Endothelial cell of umbilical vein (primary cell): ENCODE measurements around the gene ZNF628. TPM values are rescaled to one million over a fixed set of nuclear protein-coding genes. Genes with fewer than 3 reads are reported as not detected.

Experiments used
- BruUV-seq: library from RNA; stranded (reverse); fragments of 400-500 nt; replicated peaks from 2 replicates; lab custom pipeline; 2021; lab: Mats Ljungman, UMichigan
- CTCF ChIA-PET: fragments of 300-600, 350-600 bp; sonication (Branson Sonifier 250); formaldehyde crosslinking; loops from one replicate; lab custom pipeline; 2021; ENCODE audit warnings: antibody characterized with exemption, inconsistent platforms; lab: Charles Lee
- POLR2A ChIA-PET: fragments of 300-600, 350-600 bp; sonication (Branson Sonifier 250); formaldehyde crosslinking; loops from one replicate; lab custom pipeline; 2021; ENCODE audit warnings: antibody characterized with exemption, inconsistent platforms; lab: Charles Lee
- DNase-seq: peaks from one replicate; pipeline ENCODE4 v3.0.0-alpha.2; 2011; ENCODE audit warnings: low read depth, low spot score
- FAIRE-seq: peaks from 2 replicates; lab custom pipeline; 2011; peaks lifted over from hg19 to GRCh38; lab: Jason Lieb, UNC
- H2AFZ ChIP-seq: 2 replicates; pipeline ENCODE4 v1.6.0; 2012; ENCODE audit warnings: low read depth, low read length, control low read depth, inconsistent platforms
- H3K27ac ChIP-seq: 2 replicates; pipeline ENCODE4 v1.5.1; 2011; ENCODE audit warnings: low read depth, mild to moderate bottlenecking, control low read depth, low read length, moderate library complexity; ENCODE audit not compliant: insufficient read depth
- H3K27me3 ChIP-seq, 2 experiments: 2 replicates each; pipeline versions ENCODE4 v1.6.0 to v1.6.1; 2011; ENCODE audit warnings: low read length in 2 of 2, mixed read lengths in 1 of 2; ENCODE audit not compliant: control insufficient read depth in 2 of 2, insufficient read depth in 2 of 2
- H3K36me3 ChIP-seq, 2 experiments: 2 replicates in 1 of 2; 3 replicates in 1 of 2; pipeline ENCODE4 v1.5.1; 2011; ENCODE audit warnings: low read length in 2 of 2, mild to moderate bottlenecking in 1 of 2, moderate library complexity in 1 of 2; ENCODE audit not compliant: control insufficient read depth in 2 of 2, insufficient read depth in 2 of 2; ENCODE audit errors: extremely low read depth in 1 of 2
- H3K4me1 ChIP-seq: 3 replicates; pipeline ENCODE4 v1.5.1; 2011; ENCODE audit warnings: mild to moderate bottlenecking, low read length; ENCODE audit not compliant: control insufficient read depth, insufficient read depth; ENCODE audit errors: extremely low read depth
- H3K4me2 ChIP-seq: 2 replicates; pipeline ENCODE4 v1.6.1; 2011; ENCODE audit warnings: low read length, control low read depth, mixed read lengths; ENCODE audit not compliant: insufficient read depth
- H3K4me3 ChIP-seq, 3 experiments: fragments of 200-600 bp in 1 of 3; sonication (generic), shearing (Covaris generic) in 1 of 3; replicated peaks in 1 of 3; 2 replicates each; pipeline ENCODE4 v1.5.1; 2011 to 2016; ENCODE audit warnings: control low read depth in 3 of 3, low read length in 3 of 3, mild to moderate bottlenecking in 2 of 3, inconsistent platforms in 1 of 3, low read depth in 1 of 3, moderate library complexity in 1 of 3; ENCODE audit not compliant: insufficient read depth in 1 of 3
- H3K79me2 ChIP-seq: 2 replicates; pipeline ENCODE4 v1.6.0; 2012; ENCODE audit warnings: low read length, inconsistent platforms; ENCODE audit not compliant: control insufficient read depth, insufficient read depth
- H3K9ac ChIP-seq: replicated peaks from 2 replicates; pipeline ENCODE3; 2011; ENCODE audit warnings: low read length, control low read depth; ENCODE audit not compliant: insufficient read depth; ENCODE audit errors: extremely low read depth
- H3K9me1 ChIP-seq: replicated peaks from 3 replicates; pipeline ENCODE4 v1.6.0; 2011; ENCODE audit warnings: mild to moderate bottlenecking, low read length; ENCODE audit not compliant: control insufficient read depth, insufficient read depth; ENCODE audit errors: extremely low read depth
- H3K9me3 ChIP-seq: replicated peaks from 2 replicates; pipeline ENCODE4 v1.5.1; 2012; ENCODE audit warnings: low read length, inconsistent platforms; ENCODE audit not compliant: control insufficient read depth, insufficient read depth
- H4K20me1 ChIP-seq: replicated peaks from 2 replicates; pipeline ENCODE3; 2011; ENCODE audit warnings: mild to moderate bottlenecking, low read length; ENCODE audit not compliant: control insufficient read depth, insufficient read depth; ENCODE audit errors: extremely low read depth
- CTCF ChIP-seq, 2 donors: IDR thresholded peaks; 1 replicate in 1 of 2; 2 replicates in 1 of 2; pipeline ENCODE4 v1.5.1; 2011; ENCODE audit warnings: low read length in 2 of 2, mild to moderate bottlenecking in 2 of 2, moderate library complexity in 2 of 2, control low read depth in 1 of 2, inconsistent platforms in 1 of 2, low read depth in 1 of 2; ENCODE audit not compliant: insufficient read depth in 1 of 2; ENCODE audit errors: extremely low read depth in 1 of 2
- EZH2 ChIP-seq: IDR thresholded peaks from 2 replicates; pipeline ENCODE4 v1.6.1; 2012; ENCODE audit warnings: borderline replicate concordance, low read depth, mild to moderate bottlenecking, moderate library complexity, low read length, inconsistent platforms; ENCODE audit not compliant: severe bottlenecking
- FOS ChIP-seq: IDR thresholded peaks from 2 replicates; pipeline ENCODE4 v1.6.1; 2011; ENCODE audit warnings: mild to moderate bottlenecking, low read length, moderate library complexity, borderline replicate concordance; ENCODE audit not compliant: insufficient read depth
- GATA2 ChIP-seq: IDR thresholded peaks from 2 replicates; pipeline ENCODE4 v1.7.0; 2011; ENCODE audit warnings: low read depth, mild to moderate bottlenecking, moderate library complexity, mixed read lengths, low read length; ENCODE audit not compliant: insufficient read length, insufficient read depth
- JUN ChIP-seq: IDR thresholded peaks from 2 replicates; pipeline ENCODE4 v1.6.1; 2011; ENCODE audit warnings: borderline replicate concordance, low read depth; ENCODE audit not compliant: insufficient read length, insufficient read depth
- MAX ChIP-seq: IDR thresholded peaks from 2 replicates; pipeline ENCODE4 v1.6.1; 2011; ENCODE audit not compliant: insufficient read depth, insufficient read length
- MYC ChIP-seq: IDR thresholded peaks from one replicate; pipeline ENCODE4 v1.6.1; 2011; ENCODE audit warnings: mild to moderate bottlenecking, low read depth, low read length
- POLR2A ChIP-seq: IDR thresholded peaks from 2 replicates; pipeline ENCODE4 v1.6.1; 2012; ENCODE audit warnings: low read depth, mild to moderate bottlenecking, control low read depth, low read length
- POLR2AphosphoS5 ChIP-seq: IDR thresholded peaks from 2 replicates; pipeline ENCODE4 v1.6.1; 2012; ENCODE audit warnings: low read depth, mild to moderate bottlenecking, control low read depth, low read length, moderate library complexity; ENCODE audit not compliant: insufficient read depth
- dilution Hi-C: fragments of 300-500 bp; cut with MboI; formaldehyde crosslinking; loops from one replicate; pipeline ENCODE4 v1.15.0; 2019; ENCODE audit warnings: low sequenced_read_pairs; ENCODE audit not compliant: extremely low pct_ligation_motif_present
- intact Hi-C: fragments of 100-400 bp; cut with micrococcal nuclease; formaldehyde crosslinking; loops from one replicate; pipeline ENCODE4 v1.10.0; 2022
- polyA plus RNA-seq, 4 experiments: library from polyadenylated mRNA; depleted of rRNA in 3 of 4; stranded (reverse) in 3 of 4; unstranded in 1 of 4; fragments of >200 nt; gene quantifications; 2 replicates each; pipeline versions ENCODE4 v1.2.1 to v1.2.3, GENCODE V29; 2011 to 2012; ENCODE audit warnings: missing spikeins in 1 of 4
- total RNA-seq: library from RNA; stranded (reverse); gene quantifications from 2 replicates; pipeline ENCODE4 v1.2.3, GENCODE V29; 2021

Gene ZNF628
- total and polyA plus RNA-seq, 2 donors (not counting 3 experiments of a cell fraction or from before 2014, with no cell fraction given), result 2.0 to 10.4 TPM

GRCh38 chr19:55490478-55491432, 14.3 kb downstream of the ZNF628 start:
- no peak for FAIRE-seq
- no TSS peak for BruUV-seq
- ChIA-PET POLR2A (interaction anchor here (0.6 kb wide), 1 partner anchor 11 kb away, joined by 7 read pairs; no protein-coding TSS in a partner anchor), CTCF (interaction anchor here (0.6 to 6.1 kb wide), 5 partner anchors 13 to 344 kb away, joined by 3 to 91 read pairs (median 9); no protein-coding TSS in a partner anchor)
- Histone ChIP-seq H3K79me2 (no peaks in the 10 kb centered on the region), H3K9me3 (no peaks in the 10 kb centered on the region), H3K4me2 (no peak overlapping the region), H3K4me1 (peaks cover 24% of the 10 kb centered on the region), H3K9me1 (no peaks in the 10 kb centered on the region), H3K36me3 (no peaks in the 10 kb centered on the region), H3K9ac (no peak overlapping the region), H4K20me1 (no peaks in the 10 kb centered on the region), H2AFZ (no peak overlapping the region), H3K27ac (no peak overlapping the region), H3K4me3 (no peak overlapping the region), H3K27me3 (no peaks in the 10 kb centered on the region)
- dilution Hi-C loops (no loop called here), intact Hi-C loops (no loop called here)
- no peak for TF ChIP-seq FOS
- no peak for TF ChIP-seq POLR2AphosphoS5
- TF ChIP-seq MYC, result no peak
- TF ChIP-seq MAX, result no peak
- no peak for TF ChIP-seq GATA2
- TF ChIP-seq EZH2, result no peak
- no peak for TF ChIP-seq CTCF (IDR thresholded peaks at IDR 0.05; ENCODE audit: extremely low read depth in 1 of 2, insufficient read depth in 1 of 2, low read depth in 1 of 2, low read length in 2 of 2)
- no peak for TF ChIP-seq JUN
- no peak for TF ChIP-seq POLR2A
- DNase-seq, result no peak
